ENCODE results near the gene CAMSAP3. TPM values are rescaled to one million over a fixed set of nuclear protein-coding genes. Genes with fewer than 3 reads are reported as not detected.

Gene CAMSAP3
- polyA plus RNA-seq, 1 of the 3 experiments (the other 2 are of a cell fraction) = 0.08 TPM

- H3K9me3 ChIP-seq = no peaks in the 10 kb centered on the region
- H3F3A ChIP-seq (replicated peaks; ENCODE audit: insufficient read depth) = no peaks in the 10 kb centered on the region
- ChIA-PET POLR2A (no interaction called here), CTCF (interaction anchor here (0.6 to 5.7 kb wide), 23 partner anchors 9 to 296 kb away, joined by 3 to 43 read pairs (median 5); partner anchors contain the start of genes PCP2, PET100, STXBP2 and TRAPPC5)
- peak overlapping the region; percentile 23 to 61; a peak in 3 of 4 replicates for H3K4me3 ChIP-seq (ENCODE audit: low read depth in 2 of 2, low read length in 1 of 2)
- H4K20me1 ChIP-seq (ENCODE audit: insufficient read depth) = no peaks in the 10 kb centered on the region
- DNase-seq = peak; percentile 89
- H3K36me3 ChIP-seq (replicated peaks in 1 of 2; ENCODE audit: control insufficient read depth in 1 of 2, insufficient read depth in 2 of 2, low read length in 1 of 2) = no peaks in the 10 kb centered on the region
- H3K79me2 ChIP-seq (ENCODE audit: insufficient read depth) = no peaks in the 10 kb centered on the region
- H3K9ac ChIP-seq = no peak overlapping the region
- H3K9me2 ChIP-seq = no peaks in the 10 kb centered on the region
- WGBS (ENCODE audit: low lambda C conversion rate) = 9% methylated on average over 20 of the region's 28 CpGs
- peaks cover 0 to 3% of the 10 kb centered on the region in 2 experiments; a peak in 1 of 4 replicates for H3K4me1 ChIP-seq (ENCODE audit: control insufficient read depth in 1 of 2, insufficient read depth in 2 of 2, low read depth in 1 of 2, low read length in 1 of 2)
- peaks cover 34% of the 10 kb centered on the region for H3K27me3 ChIP-seq (ENCODE audit: insufficient read depth)
- H2AFZ ChIP-seq (ENCODE audit: low read depth) = peak overlapping the region; percentile 76; the same call in 1 of the 2 replicates
- peak overlapping the region; percentile 76 for H3K4me2 ChIP-seq
- no peak overlapping the region for H3K27ac ChIP-seq (ENCODE audit: low read depth in 2 of 2, low read length in 1 of 2)
- no peak for TF ChIP-seq EZH2phosphoT487 (IDR thresholded peaks at IDR 0.05; ENCODE audit: borderline replicate concordance, low read depth)
- no peak for TF ChIP-seq SIN3A (IDR thresholded peaks at IDR 0.05; ENCODE audit: borderline replicate concordance, low read depth, low read length)
- no peak for TF ChIP-seq YY1 (IDR thresholded peaks at IDR 0.05; ENCODE audit: low read depth)
- TF ChIP-seq MXI1 (IDR thresholded peaks at IDR 0.05; ENCODE audit: low read depth, low read length) = no peak
- TF ChIP-seq RAD21 (IDR thresholded peaks at IDR 0.05; ENCODE audit: low read length) = peak; percentile 62
- no peak for TF ChIP-seq IRF3 (IDR thresholded peaks at IDR 0.05; ENCODE audit: low read depth, low read length)
- no peak for TF ChIP-seq NFIC (IDR thresholded peaks at IDR 0.05; ENCODE audit: borderline replicate concordance)
- TF ChIP-seq TAF1 (IDR thresholded peaks at IDR 0.05; ENCODE audit: borderline replicate concordance, low read depth, low read length) = no peak
- no peak for TF ChIP-seq JUND (IDR thresholded peaks at IDR 0.05)
- no peak for TF ChIP-seq RCOR1 (IDR thresholded peaks at IDR 0.05; ENCODE audit: low read length)
- TF ChIP-seq GABPA (IDR thresholded peaks at IDR 0.05; ENCODE audit: low read depth) = no peak
- TF ChIP-seq SMC3 (IDR thresholded peaks at IDR 0.05; ENCODE audit: low read depth, low read length) = peak; percentile 69
- no peak for TF ChIP-seq RFX5 (IDR thresholded peaks at IDR 0.05; ENCODE audit: low read length)
- no peak for TF ChIP-seq CHD2 (IDR thresholded peaks at IDR 0.05; ENCODE audit: low read length, partially characterized antibody)
- TF ChIP-seq TCF12 (IDR thresholded peaks at IDR 0.05) = no peak
- TF ChIP-seq MEF2A (IDR thresholded peaks at IDR 0.05; ENCODE audit: borderline replicate concordance, low read depth) = no peak
- no peak for TF ChIP-seq FOSL2 (IDR thresholded peaks at IDR 0.05; ENCODE audit: borderline replicate concordance, low read depth)
- no peak for TF ChIP-seq FOXM1 (IDR thresholded peaks at IDR 0.05; ENCODE audit: low read depth)
- no peak for TF ChIP-seq GATA2 (CRISPR knock-in tag; IDR thresholded peaks at IDR 0.05)
- TF ChIP-seq ELF1 (IDR thresholded peaks at IDR 0.05) = peak; percentile 29; the same call in 1 of the 2 replicates
- no peak for TF ChIP-seq NRF1 (IDR thresholded peaks at IDR 0.05; ENCODE audit: low read depth, low read length)
- TF ChIP-seq CTCF (IDR thresholded peaks at IDR 0.05) = peak; percentile 99
- TF ChIP-seq USF2 (IDR thresholded peaks at IDR 0.05; ENCODE audit: borderline replicate concordance, low read depth, low read length) = no peak
- TF ChIP-seq FOXJ3 (CRISPR knock-in tag; IDR thresholded peaks at IDR 0.05) = no peak
- peak; percentile 49; the same call in 1 of the 2 replicates for TF ChIP-seq RXRA (IDR thresholded peaks at IDR 0.05; ENCODE audit: borderline replicate concordance, low read depth)
- TF ChIP-seq REST (IDR thresholded peaks at IDR 0.05; ENCODE audit: low read depth, low read length) = no peak
These were observed 56.5 kb downstream of the CAMSAP3 start for GRCh38 chr19:7652061-7652641.

All from SK-N-SH (cell line).